H1 (cell line): ENCODE measurements around the gene VPS50. TPM values are rescaled to one million over a fixed set of nuclear protein-coding genes. Genes with fewer than 3 reads are reported as not detected.
A peak's percentile ranks its signal among the peaks of the same experiment; 100 is the strongest.

Experiments
- ASH2L ChIP-seq: fragments of 200-600, 300-600 bp; sonication (generic); IDR thresholded peaks from one replicate; pipeline ENCODE4 v1.7.1; 2017; ENCODE audit warnings: low read length
- CBX8 ChIP-seq: fragments of 300-800, 300-1000 bp; sonication (generic); IDR thresholded peaks from 2 replicates; pipeline ENCODE4 v1.7.1; 2016; ENCODE audit warnings: low read depth, low read length, borderline replicate concordance
- CEBPB ChIP-seq: IDR thresholded peaks from 2 replicates; pipeline ENCODE4 v1.6.1; 2012; ENCODE audit warnings: low read depth, low read length
- JUN ChIP-seq: IDR thresholded peaks from 2 replicates; pipeline ENCODE4 v1.6.1; 2011; ENCODE audit warnings: low read depth, mild to moderate bottlenecking, improper control_type of control experiment, low read length
- NANOG ChIP-seq: IDR thresholded peaks from 2 replicates; pipeline ENCODE4 v1.6.1; 2011; ENCODE audit warnings: low read length, low read depth, mild to moderate bottlenecking, inconsistent platforms; ENCODE audit not compliant: insufficient read depth, poor library complexity, severe bottlenecking
- RAD21 ChIP-seq, 2 experiments: IDR thresholded peaks in 1 of 2; conservative IDR thresholded peaks in 1 of 2; 2 replicates each; pipeline ENCODE4 v1.6.1; 2011; ENCODE audit warnings: low read depth in 2 of 2, low read length in 2 of 2, improper control_type of control experiment in 1 of 2, inconsistent platforms in 1 of 2, mild to moderate bottlenecking in 1 of 2, moderate library complexity in 1 of 2
- RBBP5 ChIP-seq: IDR thresholded peaks from 2 replicates; pipeline ENCODE4 v1.7.1; 2012; ENCODE audit warnings: low read depth, mild to moderate bottlenecking, inconsistent platforms, low read length, moderate library complexity, borderline replicate concordance
- SIN3A ChIP-seq, 2 experiments: IDR thresholded peaks in 1 of 2; conservative IDR thresholded peaks in 1 of 2; 2 replicates each; pipeline ENCODE4 v1.6.1; 2011 to 2012; ENCODE audit warnings: low read length in 2 of 2, improper control_type of control experiment in 1 of 2, low read depth in 1 of 2, mild to moderate bottlenecking in 1 of 2
- SP1 ChIP-seq: IDR thresholded peaks from 2 replicates; pipeline ENCODE4 v1.6.1; 2011; ENCODE audit warnings: low read depth, low read length
- TEAD4 ChIP-seq: IDR thresholded peaks from 2 replicates; pipeline ENCODE4 v1.6.1; 2012; ENCODE audit warnings: low read depth, low read length, inconsistent platforms, mixed read lengths
- polyA plus RNA-seq, 7 experiments: library from polyadenylated mRNA; depleted of rRNA in 3 of 7; stranded (reverse) in 5 of 7; unstranded in 2 of 7; fragments of >200 nt in 5 of 7; fragments of 200-250 nt in 2 of 7; gene quantifications; 1 replicate in 5 of 7; 2 replicates in 1 of 7; 4 replicates in 1 of 7; pipeline versions ENCODE4 v1.2.1 to v1.2.3, GENCODE V29; 2011 to 2013; ENCODE audit warnings: missing spikeins in 2 of 7, mixed read lengths in 2 of 7
- total RNA-seq: library from RNA; stranded (reverse); fragmentation: NEBNext Ultra II Directional; extraction: Animal tissue kit (Norgen Biotek cat#: 25700); gene quantifications from 2 replicates; pipeline ENCODE4 v1.2.1, GENCODE V29; 2021
- TF ChIP-seq, protein P1 (sequence below), 3 experiments: IDR thresholded peaks; 1 replicate in 2 of 3; 2 replicates in 1 of 3; pipeline versions ENCODE4 v1.5.1 to v1.6.1; 2011; ENCODE audit warnings: low read length in 3 of 3, mild to moderate bottlenecking in 3 of 3, inconsistent platforms in 2 of 3, low read depth in 1 of 3, moderate library complexity in 1 of 3; ENCODE audit not compliant: insufficient read depth in 1 of 3; ENCODE audit errors: control extremely low read depth in 1 of 3

VPS50 gene
- total and polyA plus RNA-seq, 2 of the 8 experiments (the other 6 are each of a cell fraction or from before 2014, with no cell fraction given): 3.7 to 9.3 TPM

DNA sequence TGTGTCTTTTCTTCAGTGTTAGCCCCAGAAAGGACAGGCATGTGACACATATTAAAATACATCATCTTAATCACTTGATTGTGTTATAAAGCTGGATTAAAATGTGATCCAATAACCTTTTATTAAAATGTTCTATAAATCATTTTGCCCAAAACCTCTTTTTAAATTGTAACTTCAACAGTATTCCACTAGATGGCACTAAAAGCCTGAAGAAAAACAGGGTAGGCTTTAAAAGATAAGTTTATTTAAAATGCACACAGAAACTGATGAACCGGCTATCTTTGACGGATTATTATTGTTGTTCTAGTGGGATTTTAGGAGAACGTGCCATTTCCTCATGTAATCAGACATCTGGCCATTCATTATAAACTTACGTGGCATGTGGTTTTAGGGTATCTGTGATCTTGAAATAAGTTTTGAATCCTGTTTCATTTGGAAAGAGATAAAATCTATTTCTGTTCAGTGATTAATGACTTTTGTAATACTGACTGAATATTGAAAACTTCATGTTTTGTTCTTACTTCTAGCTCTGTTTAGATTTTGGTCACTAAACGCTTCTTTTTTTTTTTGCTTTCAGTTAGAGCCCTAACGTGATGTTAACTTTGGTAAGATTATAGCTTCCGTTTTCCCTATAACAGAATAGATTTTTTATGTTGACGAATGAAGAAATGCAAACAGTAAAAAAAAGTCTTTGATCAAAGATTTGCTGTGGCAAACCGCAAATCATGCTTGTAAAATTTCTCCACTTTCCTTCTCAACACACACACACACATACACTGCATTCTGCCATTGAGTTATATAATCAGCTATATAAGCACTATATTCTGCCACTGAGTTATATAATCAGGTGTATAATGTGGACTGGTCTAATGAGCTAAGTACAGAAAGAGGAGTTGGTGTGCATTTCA lies 13.6 kb downstream of the VPS50 start (continued):
- TF ChIP-seq, protein P1, sequence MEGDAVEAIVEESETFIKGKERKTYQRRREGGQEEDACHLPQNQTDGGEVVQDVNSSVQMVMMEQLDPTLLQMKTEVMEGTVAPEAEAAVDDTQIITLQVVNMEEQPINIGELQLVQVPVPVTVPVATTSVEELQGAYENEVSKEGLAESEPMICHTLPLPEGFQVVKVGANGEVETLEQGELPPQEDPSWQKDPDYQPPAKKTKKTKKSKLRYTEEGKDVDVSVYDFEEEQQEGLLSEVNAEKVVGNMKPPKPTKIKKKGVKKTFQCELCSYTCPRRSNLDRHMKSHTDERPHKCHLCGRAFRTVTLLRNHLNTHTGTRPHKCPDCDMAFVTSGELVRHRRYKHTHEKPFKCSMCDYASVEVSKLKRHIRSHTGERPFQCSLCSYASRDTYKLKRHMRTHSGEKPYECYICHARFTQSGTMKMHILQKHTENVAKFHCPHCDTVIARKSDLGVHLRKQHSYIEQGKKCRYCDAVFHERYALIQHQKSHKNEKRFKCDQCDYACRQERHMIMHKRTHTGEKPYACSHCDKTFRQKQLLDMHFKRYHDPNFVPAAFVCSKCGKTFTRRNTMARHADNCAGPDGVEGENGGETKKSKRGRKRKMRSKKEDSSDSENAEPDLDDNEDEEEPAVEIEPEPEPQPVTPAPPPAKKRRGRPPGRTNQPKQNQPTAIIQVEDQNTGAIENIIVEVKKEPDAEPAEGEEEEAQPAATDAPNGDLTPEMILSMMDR (IDR thresholded peaks at IDR 0.05; ENCODE audit: control extremely low read depth in 1 of 3, insufficient read depth in 1 of 3, low read depth in 1 of 3, low read length in 3 of 3): peak in 2 of 3 experiments; percentile 20 to 23; a peak in 2 of 4 replicates
- TF ChIP-seq RAD21 (IDR thresholded peaks at IDR 0.05 in 1 of 2, conservative IDR thresholded peaks at IDR 0.05 in 1 of 2; ENCODE audit: low read depth in 2 of 2, low read length in 2 of 2) (peak; percentile 63 to 71), RBBP5 (no peak), CBX8 (no peak), SP1 (no peak), NANOG (no peak), CEBPB (no peak), ASH2L (no peak), SIN3A (conservative IDR thresholded peaks at IDR 0.05 in 1 of 2, IDR thresholded peaks at IDR 0.05 in 1 of 2; ENCODE audit: low read depth in 1 of 2, low read length in 2 of 2) (no peak), TEAD4 (no peak), JUN (no peak)
